SK-N-SH (cell line): ENCODE results near the gene ATM. TPM values are rescaled to one million over a fixed set of nuclear protein-coding genes. Genes with fewer than 3 reads are reported as not detected.
"Not testable (repeated sequence)": the region's sequence is repeated elsewhere in the genome, so short reads cannot be mapped to it uniquely, and the experiment has no call there.

Source experiments
- CTCF ChIA-PET: fragments of 300-600, 350-600 bp; formaldehyde crosslinking; extraction: SDS; loops from one replicate; lab custom pipeline; 2021; lab: Yijun Ruan, JAX
- POLR2A ChIA-PET: fragments of 350-600 bp; sonication (Branson Sonifier 250); formaldehyde crosslinking; extraction: SDS; loops from one replicate; lab custom pipeline; 2020; ENCODE audit warnings: antibody characterized with exemption, inconsistent platforms; lab: Yijun Ruan, JAX
- DNase-seq: peaks from one replicate; pipeline ENCODE4 v3.0.0; 2012
- H2AFZ ChIP-seq: fragments of 200-600 bp; sonication (generic); 2 replicates; pipeline ENCODE4 v1.8.1; 2016; ENCODE audit warnings: antibody characterized with exemption, mild to moderate bottlenecking, low read depth
- H3F3A ChIP-seq: fragments of 200-600 bp; sonication (generic); replicated peaks from 2 replicates; pipeline ENCODE3; 2016; ENCODE audit warnings: antibody characterized with exemption, mild to moderate bottlenecking; ENCODE audit not compliant: insufficient read depth
- H3K27ac ChIP-seq, 2 experiments: fragments of 200-500 bp in 1 of 2; fragments of 200-600 bp in 1 of 2; sonication (Bioruptor generic) in 1 of 2; sonication (generic), shearing (Covaris generic) in 1 of 2; 2 replicates each; pipeline versions ENCODE4 v1.5.1 to v1.6.1; 2014 to 2016; ENCODE audit warnings: low read depth in 2 of 2, inconsistent platforms in 1 of 2, low read length in 1 of 2, mild to moderate bottlenecking in 1 of 2, mixed read lengths in 1 of 2
- H3K27me3 ChIP-seq: fragments of 200-600 bp; sonication (generic), shearing (Covaris generic); 2 replicates; pipeline ENCODE4 v1.6.1; 2016; ENCODE audit warnings: mixed run types; ENCODE audit not compliant: insufficient read depth
- H3K36me3 ChIP-seq, 2 experiments: fragments of 200-500 bp in 1 of 2; fragments of 200-600 bp in 1 of 2; sonication (Bioruptor generic) in 1 of 2; sonication (generic) in 1 of 2; replicated peaks in 1 of 2; 2 replicates each; pipeline versions ENCODE3 to v1.5.1; 2014 to 2016; ENCODE audit warnings: low read length in 1 of 2, mild to moderate bottlenecking in 1 of 2; ENCODE audit not compliant: insufficient read depth in 2 of 2, control insufficient read depth in 1 of 2
- H3K4me1 ChIP-seq, 2 experiments: fragments of 200-500 bp in 1 of 2; fragments of 200-600 bp in 1 of 2; sonication (Bioruptor generic) in 1 of 2; sonication (generic), shearing (Covaris generic) in 1 of 2; 2 replicates each; pipeline versions ENCODE4 v1.5.1 to v1.6.1; 2014 to 2016; ENCODE audit warnings: low read depth in 1 of 2, low read length in 1 of 2, mixed run types in 1 of 2; ENCODE audit not compliant: insufficient read depth in 2 of 2, control insufficient read depth in 1 of 2
- H3K4me2 ChIP-seq: fragments of 200-600 bp; sonication (generic), shearing (Covaris generic); 2 replicates; pipeline ENCODE4 v1.6.1; 2017; ENCODE audit warnings: mixed run types
- H3K4me3 ChIP-seq, 2 experiments: fragments of 200-500 bp in 1 of 2; fragments of 200-600 bp in 1 of 2; sonication (Bioruptor generic) in 1 of 2; sonication (generic), shearing (Covaris generic) in 1 of 2; 2 replicates each; pipeline versions ENCODE4 v1.5.1 to v1.8.1; 2014 to 2016; ENCODE audit warnings: low read depth in 2 of 2, inconsistent platforms in 1 of 2, low read length in 1 of 2, mild to moderate bottlenecking in 1 of 2, mixed read lengths in 1 of 2, moderate library complexity in 1 of 2
- H3K79me2 ChIP-seq: fragments of 200-600 bp; sonication (generic); 2 replicates; pipeline ENCODE4 v1.8.1; 2017; ENCODE audit warnings: mild to moderate bottlenecking; ENCODE audit not compliant: insufficient read depth
- H3K9ac ChIP-seq: fragments of 200-600 bp; sonication (generic); 2 replicates; pipeline ENCODE4 v1.6.1; 2017; ENCODE audit warnings: mixed run types
- H3K9me2 ChIP-seq: fragments of 200-600 bp; sonication (generic); 2 replicates; pipeline ENCODE4 v1.6.1; 2017; ENCODE audit warnings: mixed run types
- H3K9me3 ChIP-seq: fragments of 200-600 bp; sonication (generic); 2 replicates; pipeline ENCODE4 v1.6.1; 2017; ENCODE audit warnings: mixed run types, mild to moderate bottlenecking, moderate library complexity
- H4K20me1 ChIP-seq: fragments of 200-600 bp; sonication (generic); 2 replicates; pipeline ENCODE4 v1.6.1; 2017; ENCODE audit warnings: mild to moderate bottlenecking, mixed run types; ENCODE audit not compliant: insufficient read depth
- EP300 ChIP-seq, 2 experiments: IDR thresholded peaks; 2 replicates each; pipeline versions ENCODE4 v1.4.0 to v1.6.1; 2012; ENCODE audit warnings: borderline replicate concordance in 1 of 2, low read depth in 1 of 2, low read length in 1 of 2
- FOSL2 ChIP-seq: IDR thresholded peaks from 2 replicates; pipeline ENCODE4 v1.4.0; 2012; ENCODE audit warnings: low read depth, mild to moderate bottlenecking, moderate library complexity, borderline replicate concordance
- FOXJ3 ChIP-seq: sonication (generic); formaldehyde crosslinking; IDR thresholded peaks from 2 replicates; pipeline ENCODE4 v1.5.1; 2020; ENCODE audit warnings: mild to moderate bottlenecking, missing genetic modification reagents
- GABPA ChIP-seq: IDR thresholded peaks from 2 replicates; pipeline ENCODE4 v1.4.0; 2012; ENCODE audit warnings: low read depth, mild to moderate bottlenecking
- MAX ChIP-seq: IDR thresholded peaks from 2 replicates; pipeline ENCODE4 v1.4.0; 2012; ENCODE audit warnings: low read depth
- MEF2A ChIP-seq: IDR thresholded peaks from 2 replicates; pipeline ENCODE4 v1.4.0; 2012; ENCODE audit warnings: low read depth, borderline replicate concordance
- RAD21 ChIP-seq: IDR thresholded peaks from 2 replicates; pipeline ENCODE4 v1.6.1; 2012; ENCODE audit warnings: mild to moderate bottlenecking, low read length
- RCOR1 ChIP-seq: fragments of 150-350 bp; IDR thresholded peaks from 2 replicates; pipeline ENCODE4 v1.6.1; 2017; ENCODE audit warnings: antibody characterized with exemption, low read length
- SIN3A ChIP-seq: IDR thresholded peaks from 2 replicates; pipeline ENCODE4 v1.6.1; 2012; ENCODE audit warnings: low read depth, mild to moderate bottlenecking, low read length, moderate library complexity, borderline replicate concordance
- TAF1 ChIP-seq: IDR thresholded peaks from 2 replicates; pipeline ENCODE4 v1.6.1; 2012; ENCODE audit warnings: low read depth, mild to moderate bottlenecking, low read length, moderate library complexity, borderline replicate concordance
- ZBTB33 ChIP-seq: IDR thresholded peaks from 2 replicates; pipeline ENCODE4 v1.4.0; 2012; ENCODE audit warnings: low read depth, borderline replicate concordance
- WGBS: methylation state at CpG from one replicate; pipeline ENCODE4 v1.1.6; 2017; ENCODE audit warnings: low lambda C conversion rate; 5-methylcytosine and 5-hydroxymethylcytosine counted together
- polyA plus RNA-seq, 3 experiments: library from polyadenylated mRNA; depleted of rRNA; stranded (reverse); fragments of >200 nt; gene quantifications; 2 replicates each; pipeline ENCODE4 v1.2.3, GENCODE V29; 2012

ATM gene
- polyA plus RNA-seq, 1 of the 3 experiments (the other 2 are of a cell fraction) = 14.1 TPM

- no peaks in the 10 kb centered on the region for H3F3A ChIP-seq
- no peaks in the 10 kb centered on the region for H3K9me3 ChIP-seq
- no peak overlapping the region for H3K27ac ChIP-seq
- POLR2A ChIA-PET = no interaction called here
- CTCF ChIA-PET = no interaction called here
- H3K4me1 ChIP-seq = no peaks in the 10 kb centered on the region
- H2AFZ ChIP-seq = no peak overlapping the region
- H3K9ac ChIP-seq = no peak overlapping the region
- no peaks in the 10 kb centered on the region for H4K20me1 ChIP-seq
- H3K9me2 ChIP-seq = no peaks in the 10 kb centered on the region
- H3K79me2 ChIP-seq = no peaks in the 10 kb centered on the region
- H3K27me3 ChIP-seq = no peaks in the 10 kb centered on the region
- TF ChIP-seq FOXJ3 (CRISPR knock-in tag) (no peak), FOSL2 (no peak)
- no peaks in the 10 kb centered on the region for H3K36me3 ChIP-seq
- DNase-seq = no peak
- WGBS = 72% methylated on average over 4 of the region's 4 CpGs
- H3K4me3 ChIP-seq = no peak overlapping the region
- no peak overlapping the region for H3K4me2 ChIP-seq
Observed at GRCh38 chr11:108394744-108395284, 171.9 kb downstream of the ATM start.

GRCh38 chr11:108396672-108397071 lies 173.8 kb downstream of the ATM start:
- H3K36me3 ChIP-seq, H3K9me2 ChIP-seq, H3K9ac ChIP-seq, CTCF ChIA-PET, DNase-seq, POLR2A ChIA-PET, H4K20me1 ChIP-seq, H3K79me2 ChIP-seq, H2AFZ ChIP-seq, H3K4me3 ChIP-seq, H3K4me1 ChIP-seq, H3K9me3 ChIP-seq, H3K27me3 ChIP-seq, H3K27ac ChIP-seq, H3F3A ChIP-seq, H3K4me2 ChIP-seq: not testable (repeated sequence)
- WGBS = 80% methylated on average over 6 of the region's 6 CpGs

GRCh38 chr11:108398439-108398838 lies 175.6 kb downstream of the ATM start:
- ChIA-PET POLR2A (no interaction called here), CTCF (no interaction called here)
- H3K9ac ChIP-seq = no peak overlapping the region
- 69% methylated on average over 6 of the region's 6 CpGs for WGBS
- H4K20me1 ChIP-seq = no peaks in the 10 kb centered on the region
- no peak overlapping the region for H3K27ac ChIP-seq
- no peaks in the 10 kb centered on the region for H3K36me3 ChIP-seq
- no peak for TF ChIP-seq EP300 (IDR thresholded peaks at IDR 0.05; ENCODE audit: borderline replicate concordance in 1 of 2, low read depth in 1 of 2, low read length in 1 of 2)
- TF ChIP-seq RAD21 = no peak
- TF ChIP-seq SIN3A = no peak
- DNase-seq = no peak
- no peak overlapping the region for H3K4me2 ChIP-seq
- no peak overlapping the region for H3K4me3 ChIP-seq
- H3K9me2 ChIP-seq = no peaks in the 10 kb centered on the region
- H2AFZ ChIP-seq = no peak overlapping the region
- H3K79me2 ChIP-seq = no peaks in the 10 kb centered on the region
- no peaks in the 10 kb centered on the region for H3F3A ChIP-seq
- H3K27me3 ChIP-seq = no peaks in the 10 kb centered on the region
- no peaks in the 10 kb centered on the region for H3K9me3 ChIP-seq
- no peaks in the 10 kb centered on the region for H3K4me1 ChIP-seq

- Histone ChIP-seq H3K4me3 (no peak overlapping the region), H3F3A (no peaks in the 10 kb centered on the region), H3K27ac (no peak overlapping the region), H3K9me3 (no peaks in the 10 kb centered on the region), H3K4me2 (no peak overlapping the region), H3K9me2 (no peaks in the 10 kb centered on the region), H3K36me3 (no peaks in the 10 kb centered on the region), H3K79me2 (no peaks in the 10 kb centered on the region), H3K4me1 (no peaks in the 10 kb centered on the region), H4K20me1 (no peaks in the 10 kb centered on the region), H3K27me3 (no peaks in the 10 kb centered on the region), H2AFZ (no peak overlapping the region), H3K9ac (no peak overlapping the region)
- ChIA-PET POLR2A (no interaction called here), CTCF (no interaction called here)
- WGBS = 80% methylated on average over 1 of the region's 1 CpG
- DNase-seq = no peak
- no peak for TF ChIP-seq MAX
- TF ChIP-seq TAF1 = no peak
- TF ChIP-seq EP300 (IDR thresholded peaks at IDR 0.05; ENCODE audit: borderline replicate concordance in 1 of 2, low read depth in 1 of 2, low read length in 1 of 2) = no peak
- TF ChIP-seq RCOR1 = no peak
- TF ChIP-seq GABPA = no peak
- TF ChIP-seq ZBTB33 = no peak
- no peak for TF ChIP-seq MEF2A
Observed at GRCh38 chr11:108402241-108402640, 179.4 kb downstream of the ATM start.
